Measurements from ENCODE around the gene TNFRSF19. TPM values are rescaled to one million over a fixed set of nuclear protein-coding genes. Genes with fewer than 3 reads are reported as not detected.

The TNFRSF19 gene
- total RNA-seq, 1 experiment from 2014 or later = 0.24 TPM

GRCh38 chr13:23711355-23711754 is 141.1 kb downstream of the TNFRSF19 start:
- intact Hi-C loops (cut with micrococcal nuclease; ENCODE audit: unreplicated experiment) = no loop called here
- no peak for DNase-seq
- CTCF ChIA-PET = no interaction called here
- Histone ChIP-seq H3K27ac (no peak overlapping the region), H3K79me2 (ENCODE audit: low read depth) (no peaks in the 10 kb centered on the region), H3K36me3 (ENCODE audit: low read depth) (no peaks in the 10 kb centered on the region), H3K9me2 (ENCODE audit: insufficient read depth) (no peaks in the 10 kb centered on the region), H2AFZ (no peak overlapping the region), H3F3A (ENCODE audit: insufficient read depth, low read depth) (no peaks in the 10 kb centered on the region), H3K4me1 (replicated peaks; ENCODE audit: insufficient read depth) (no peaks in the 10 kb centered on the region), H4K20me1 (ENCODE audit: insufficient read depth) (no peaks in the 10 kb centered on the region), H3K4me3 (no peak overlapping the region), H3K9me3 (ENCODE audit: insufficient read depth, low read depth) (no peaks in the 10 kb centered on the region), H3K27me3 (ENCODE audit: insufficient read depth, low read depth) (no peaks in the 10 kb centered on the region), H3K4me2 (no peak overlapping the region)
- TF ChIP-seq EZH2 (IDR thresholded peaks at IDR 0.05; ENCODE audit: low read depth) (no peak), CTCF (conservative IDR thresholded peaks at IDR 0.05) (no peak)
- POLR2A ChIA-PET (ENCODE audit: unreplicated experiment) = no interaction called here
- BruUV-seq (replicated peaks) = no TSS peak

GRCh38 chr13:23714672-23715071 is 144.5 kb downstream of the TNFRSF19 start:
- no peaks in the 10 kb centered on the region for H3K79me2 ChIP-seq (ENCODE audit: low read depth)
- no peaks in the 10 kb centered on the region; the same call in 1 of the 2 replicates for H3K9me2 ChIP-seq (ENCODE audit: insufficient read depth)
- H4K20me1 ChIP-seq (ENCODE audit: insufficient read depth) = no peaks in the 10 kb centered on the region
- BruUV-seq (replicated peaks) = no TSS peak
- no peaks in the 10 kb centered on the region for H3K36me3 ChIP-seq (ENCODE audit: low read depth)
- no peak overlapping the region for H3K27ac ChIP-seq
- no peak overlapping the region for H2AFZ ChIP-seq
- no peaks in the 10 kb centered on the region for H3K4me1 ChIP-seq (replicated peaks; ENCODE audit: insufficient read depth)
- no peak for DNase-seq
- CTCF ChIA-PET = no interaction called here
- POLR2A ChIA-PET (ENCODE audit: unreplicated experiment) = interaction anchor here (0.6 kb wide), 1 partner anchor 214 kb away, joined by 3 read pairs; no protein-coding TSS in a partner anchor
- H3K27me3 ChIP-seq (ENCODE audit: insufficient read depth, low read depth) = no peaks in the 10 kb centered on the region
- TF ChIP-seq EZH2 (IDR thresholded peaks at IDR 0.05; ENCODE audit: low read depth) (no peak), CTCF (conservative IDR thresholded peaks at IDR 0.05) (no peak)
- no peak overlapping the region for H3K4me3 ChIP-seq
- H3F3A ChIP-seq (ENCODE audit: insufficient read depth, low read depth) = no peaks in the 10 kb centered on the region
- intact Hi-C loops (cut with micrococcal nuclease; ENCODE audit: unreplicated experiment) = no loop called here
- no peaks in the 10 kb centered on the region for H3K9me3 ChIP-seq (ENCODE audit: insufficient read depth, low read depth)
- no peak overlapping the region for H3K4me2 ChIP-seq

- ChIA-PET CTCF (no interaction called here), POLR2A (ENCODE audit: unreplicated experiment) (interaction anchor here (0.6 kb wide), 1 partner anchor 214 kb away, joined by 3 read pairs; no protein-coding TSS in a partner anchor)
- no peak overlapping the region for H3K4me2 ChIP-seq
- DNase-seq = no peak
- no peak overlapping the region for H3K27ac ChIP-seq
- no peak overlapping the region for H3K4me3 ChIP-seq
- H3K36me3 ChIP-seq (ENCODE audit: low read depth) = no peaks in the 10 kb centered on the region
- intact Hi-C loops (cut with micrococcal nuclease; ENCODE audit: unreplicated experiment) = no loop called here
- TF ChIP-seq CTCF (conservative IDR thresholded peaks at IDR 0.05) (no peak), EZH2 (IDR thresholded peaks at IDR 0.05; ENCODE audit: low read depth) (no peak)
- no TSS peak for BruUV-seq (replicated peaks)
- no peak overlapping the region for H2AFZ ChIP-seq
- no peaks in the 10 kb centered on the region; the same call in 1 of the 2 replicates for H3K9me2 ChIP-seq (ENCODE audit: insufficient read depth)
- no peaks in the 10 kb centered on the region for H3K4me1 ChIP-seq (replicated peaks; ENCODE audit: insufficient read depth)
- H3K9me3 ChIP-seq (ENCODE audit: insufficient read depth, low read depth) = no peaks in the 10 kb centered on the region
- no peaks in the 10 kb centered on the region for H4K20me1 ChIP-seq (ENCODE audit: insufficient read depth)
- H3K27me3 ChIP-seq (ENCODE audit: insufficient read depth, low read depth) = no peaks in the 10 kb centered on the region
- no peaks in the 10 kb centered on the region for H3K79me2 ChIP-seq (ENCODE audit: low read depth)
- H3F3A ChIP-seq (ENCODE audit: insufficient read depth, low read depth) = no peaks in the 10 kb centered on the region
Observed at GRCh38 chr13:23715092-23715761, 145.0 kb downstream of the TNFRSF19 start.

All from PC-9 (cell line).